HEK293 (cell line): ENCODE results near the gene LRP1B.

ENCODE experiments used
- CTCF ChIA-PET: fragments of 350-600 bp; formaldehyde crosslinking; extraction: SDS; loops from one replicate; lab custom pipeline; 2021; ENCODE audit warnings: antibody characterized with exemption; lab: Yijun Ruan, JAX
- POLR2A ChIA-PET: fragments of 300-600 bp; formaldehyde crosslinking; extraction: SDS; loops from one replicate; lab custom pipeline; 2020; ENCODE audit warnings: antibody characterized with exemption, inconsistent platforms; lab: Yijun Ruan, JAX
- H3K27ac ChIP-seq: fragments of 200-500 bp; sonication (Bioruptor generic); 2 replicates; pipeline ENCODE4 v1.5.1; 2014; ENCODE audit warnings: low read depth, low read length, control low read depth, inconsistent platforms; ENCODE audit errors: extremely low read depth
- H3K36me3 ChIP-seq, 2 experiments: fragments of 200-500 bp in 1 of 2; sonication (Bioruptor generic) in 1 of 2; 1 replicate in 1 of 2; 2 replicates in 1 of 2; pipeline ENCODE4 v1.5.1; 2014 to 2017; ENCODE audit warnings: inconsistent platforms in 2 of 2, low read length in 2 of 2; ENCODE audit not compliant: control insufficient read depth in 2 of 2, insufficient read depth in 1 of 2
- H3K4me1 ChIP-seq: fragments of 200-500 bp; sonication (Bioruptor generic); 2 replicates; pipeline ENCODE4 v1.5.1; 2014; ENCODE audit warnings: mild to moderate bottlenecking, low read length, inconsistent platforms; ENCODE audit not compliant: control insufficient read depth, insufficient read depth
- H3K4me3 ChIP-seq: 2 replicates; pipeline ENCODE4 v1.5.1; 2011; ENCODE audit warnings: low read depth, mild to moderate bottlenecking, control low read depth, low read length, moderate library complexity
- H3K9me3 ChIP-seq: fragments of 200-500 bp; sonication (Bioruptor generic); 2 replicates; pipeline ENCODE4 v1.5.1; 2014; ENCODE audit warnings: low read depth, low read length, inconsistent platforms; ENCODE audit not compliant: control insufficient read depth, insufficient read depth
- BCL11B ChIP-seq: fragments of 450-650 bp; formaldehyde crosslinking; IDR thresholded peaks from 2 replicates; pipeline ENCODE4 v1.5.1; 2016; ENCODE audit warnings: low read depth, missing biosample characterization, missing genetic modification characterization
- GLIS2 ChIP-seq: fragments of 450-650 bp; formaldehyde crosslinking; IDR thresholded peaks from 2 replicates; pipeline ENCODE4 v1.5.1; 2016; ENCODE audit warnings: missing biosample characterization, missing genetic modification characterization
- KLF8 ChIP-seq: fragments of 450-650 bp; formaldehyde crosslinking; IDR thresholded peaks from 2 replicates; pipeline ENCODE4 v1.5.1; 2016; ENCODE audit warnings: missing biosample characterization, missing genetic modification characterization
- MEIS1 ChIP-seq: sonication (generic); formaldehyde crosslinking; IDR thresholded peaks from 2 replicates; pipeline ENCODE4 v1.8.1; 2022; ENCODE audit warnings: missing genetic modification reagents, mild to moderate bottlenecking, borderline replicate concordance
- PRDM1 ChIP-seq: fragments of 450-650 bp; formaldehyde crosslinking; IDR thresholded peaks from 2 replicates; pipeline ENCODE4; 2016; ENCODE audit warnings: missing biosample characterization, missing genetic modification characterization
- SALL2 ChIP-seq: fragments of 450-650 bp; formaldehyde crosslinking; IDR thresholded peaks from 2 replicates; pipeline ENCODE4 v1.5.0; 2017; ENCODE audit warnings: missing biosample characterization, mild to moderate bottlenecking, missing genetic modification characterization, borderline replicate concordance
- YY1 ChIP-seq: fragments of 450-650 bp; formaldehyde crosslinking; IDR thresholded peaks from 2 replicates; pipeline ENCODE4 v1.5.1; 2018; ENCODE audit warnings: missing biosample characterization, missing genetic modification characterization
- ZBTB1 ChIP-seq: fragments of 450-650 bp; formaldehyde crosslinking; IDR thresholded peaks from 2 replicates; pipeline ENCODE4 v1.5.1; 2016; ENCODE audit warnings: missing biosample characterization, missing genetic modification characterization
- ZNF112 ChIP-seq: fragments of 450-650 bp; formaldehyde crosslinking; IDR thresholded peaks from 2 replicates; pipeline ENCODE4 v1.5.0; 2017; ENCODE audit warnings: missing biosample characterization, missing genetic modification characterization
- ZNF184 ChIP-seq: fragments of 450-650 bp; IDR thresholded peaks from 2 replicates; pipeline ENCODE4 v1.5.1; 2018; ENCODE audit warnings: missing biosample characterization, mild to moderate bottlenecking, missing genetic modification characterization
- ZNF292 ChIP-seq: fragments of 450-650 bp; formaldehyde crosslinking; IDR thresholded peaks from 2 replicates; pipeline ENCODE4 v1.5.1; 2016; ENCODE audit warnings: low read depth, missing biosample characterization, missing genetic modification characterization, borderline replicate concordance
- ZNF302 ChIP-seq: fragments of 450-650 bp; formaldehyde crosslinking; IDR thresholded peaks from 2 replicates; pipeline ENCODE4 v1.5.1; 2016; ENCODE audit warnings: missing biosample characterization, missing genetic modification characterization, low read depth
- ZNF473 ChIP-seq: fragments of 450-650 bp; formaldehyde crosslinking; IDR thresholded peaks from 2 replicates; pipeline ENCODE4 v1.5.1; 2017; ENCODE audit warnings: missing biosample characterization, missing genetic modification characterization
- ZNF510 ChIP-seq: fragments of 450-650 bp; formaldehyde crosslinking; IDR thresholded peaks from 2 replicates; pipeline ENCODE4 v1.5.1; 2018; ENCODE audit warnings: mild to moderate bottlenecking, missing genetic modification characterization, missing biosample characterization; ENCODE audit not compliant: insufficient replicate concordance
- ZNF513 ChIP-seq: fragments of 450-650 bp; IDR thresholded peaks from 2 replicates; pipeline ENCODE4 v1.5.1; 2018; ENCODE audit warnings: missing biosample characterization, missing genetic modification characterization
- ZNF558 ChIP-seq: fragments of 450-650 bp; formaldehyde crosslinking; IDR thresholded peaks from 2 replicates; pipeline ENCODE4 v1.5.1; 2016; ENCODE audit warnings: missing biosample characterization, missing genetic modification characterization
- ZNF580 ChIP-seq: fragments of 450-650 bp; formaldehyde crosslinking; IDR thresholded peaks from 2 replicates; pipeline ENCODE4 v1.5.1; 2016; ENCODE audit warnings: missing biosample characterization, missing genetic modification characterization
- ZNF621 ChIP-seq: fragments of 450-650 bp; formaldehyde crosslinking; IDR thresholded peaks from 2 replicates; pipeline ENCODE4 v1.5.1; 2017; ENCODE audit warnings: missing biosample characterization, missing genetic modification characterization
- ZNF677 ChIP-seq: fragments of 450-650 bp; IDR thresholded peaks from 2 replicates; pipeline ENCODE4 v1.5.0; 2018; ENCODE audit warnings: missing biosample characterization, mild to moderate bottlenecking, missing genetic modification characterization, moderate library complexity
- ZNF76 ChIP-seq: fragments of 450-650 bp; formaldehyde crosslinking; IDR thresholded peaks from 2 replicates; pipeline ENCODE4; 2016; ENCODE audit warnings: low read depth, missing biosample characterization, missing genetic modification characterization, borderline replicate concordance
- TF ChIP-seq, protein P1 (sequence below): fragments of 450-650 bp; formaldehyde crosslinking; IDR thresholded peaks from 2 replicates; pipeline ENCODE4 v1.5.0; 2017; ENCODE audit warnings: missing biosample characterization, missing genetic modification characterization, borderline replicate concordance
- TF ChIP-seq, protein P2 (sequence below): fragments of 450-650 bp; formaldehyde crosslinking; IDR thresholded peaks from 2 replicates; pipeline ENCODE4 v1.5.1; 2016; ENCODE audit warnings: missing biosample characterization, missing genetic modification characterization
- TF ChIP-seq, protein P3 (sequence below): fragments of 450-650 bp; IDR thresholded peaks from 2 replicates; pipeline ENCODE4 v1.5.1; 2018; ENCODE audit warnings: missing biosample characterization, mild to moderate bottlenecking, missing genetic modification characterization
- TF ChIP-seq, protein P4 (sequence below): fragments of 450-650 bp; formaldehyde crosslinking; IDR thresholded peaks from 2 replicates; pipeline ENCODE4 v1.5.1; 2017; ENCODE audit warnings: missing biosample characterization, missing genetic modification characterization
- TF ChIP-seq, protein P5 (sequence below): fragments of 450-650 bp; formaldehyde crosslinking; IDR thresholded peaks from 2 replicates; pipeline ENCODE4 v1.5.1; 2017; ENCODE audit warnings: missing biosample characterization, missing genetic modification characterization

The LRP1B gene

DNA sequence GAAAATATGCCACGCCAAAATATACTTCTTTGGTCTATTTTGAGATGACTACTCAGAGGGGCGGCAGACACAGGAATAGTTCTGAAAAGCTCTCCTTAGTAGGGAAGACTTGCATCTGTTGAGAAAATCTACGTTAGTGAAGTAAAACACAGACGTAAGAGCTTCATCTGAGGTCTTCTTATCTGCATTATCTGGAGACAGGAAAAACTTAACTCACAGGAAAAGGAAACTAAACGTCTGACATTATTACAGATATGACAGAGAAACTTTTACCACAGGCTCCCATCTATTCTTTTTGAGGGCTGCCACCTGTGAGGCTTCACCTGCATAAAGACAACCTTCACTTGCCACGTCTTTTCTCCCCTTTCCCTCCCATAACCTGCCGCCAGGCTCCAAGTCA is 1295.7 kb downstream of the LRP1B start (continued):
- TF ChIP-seq, protein P1, sequence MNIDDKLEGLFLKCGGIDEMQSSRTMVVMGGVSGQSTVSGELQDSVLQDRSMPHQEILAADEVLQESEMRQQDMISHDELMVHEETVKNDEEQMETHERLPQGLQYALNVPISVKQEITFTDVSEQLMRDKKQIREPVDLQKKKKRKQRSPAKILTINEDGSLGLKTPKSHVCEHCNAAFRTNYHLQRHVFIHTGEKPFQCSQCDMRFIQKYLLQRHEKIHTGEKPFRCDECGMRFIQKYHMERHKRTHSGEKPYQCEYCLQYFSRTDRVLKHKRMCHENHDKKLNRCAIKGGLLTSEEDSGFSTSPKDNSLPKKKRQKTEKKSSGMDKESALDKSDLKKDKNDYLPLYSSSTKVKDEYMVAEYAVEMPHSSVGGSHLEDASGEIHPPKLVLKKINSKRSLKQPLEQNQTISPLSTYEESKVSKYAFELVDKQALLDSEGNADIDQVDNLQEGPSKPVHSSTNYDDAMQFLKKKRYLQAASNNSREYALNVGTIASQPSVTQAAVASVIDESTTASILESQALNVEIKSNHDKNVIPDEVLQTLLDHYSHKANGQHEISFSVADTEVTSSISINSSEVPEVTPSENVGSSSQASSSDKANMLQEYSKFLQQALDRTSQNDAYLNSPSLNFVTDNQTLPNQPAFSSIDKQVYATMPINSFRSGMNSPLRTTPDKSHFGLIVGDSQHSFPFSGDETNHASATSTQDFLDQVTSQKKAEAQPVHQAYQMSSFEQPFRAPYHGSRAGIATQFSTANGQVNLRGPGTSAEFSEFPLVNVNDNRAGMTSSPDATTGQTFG (tag by site-specific recombination) = no peak
- TF ChIP-seq, protein P2, sequence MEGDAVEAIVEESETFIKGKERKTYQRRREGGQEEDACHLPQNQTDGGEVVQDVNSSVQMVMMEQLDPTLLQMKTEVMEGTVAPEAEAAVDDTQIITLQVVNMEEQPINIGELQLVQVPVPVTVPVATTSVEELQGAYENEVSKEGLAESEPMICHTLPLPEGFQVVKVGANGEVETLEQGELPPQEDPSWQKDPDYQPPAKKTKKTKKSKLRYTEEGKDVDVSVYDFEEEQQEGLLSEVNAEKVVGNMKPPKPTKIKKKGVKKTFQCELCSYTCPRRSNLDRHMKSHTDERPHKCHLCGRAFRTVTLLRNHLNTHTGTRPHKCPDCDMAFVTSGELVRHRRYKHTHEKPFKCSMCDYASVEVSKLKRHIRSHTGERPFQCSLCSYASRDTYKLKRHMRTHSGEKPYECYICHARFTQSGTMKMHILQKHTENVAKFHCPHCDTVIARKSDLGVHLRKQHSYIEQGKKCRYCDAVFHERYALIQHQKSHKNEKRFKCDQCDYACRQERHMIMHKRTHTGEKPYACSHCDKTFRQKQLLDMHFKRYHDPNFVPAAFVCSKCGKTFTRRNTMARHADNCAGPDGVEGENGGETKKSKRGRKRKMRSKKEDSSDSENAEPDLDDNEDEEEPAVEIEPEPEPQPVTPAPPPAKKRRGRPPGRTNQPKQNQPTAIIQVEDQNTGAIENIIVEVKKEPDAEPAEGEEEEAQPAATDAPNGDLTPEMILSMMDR (tag by site-specific recombination) = no peak
- TF ChIP-seq ZNF677 (tag by site-specific recombination) = no peak
- no peak for TF ChIP-seq MEIS1 (CRISPR knock-in tag)

- no peak overlapping the region for H3K27ac ChIP-seq
- ChIA-PET CTCF (interaction anchor here (0.7 to 0.8 kb wide), 2 partner anchors 206 to 725 kb away, joined by 3 read pairs; no protein-coding TSS in a partner anchor), POLR2A (no interaction called here)
- H3K9me3 ChIP-seq = no peaks in the 10 kb centered on the region
- 0 out of 2 replicates have a peak, but pooled peaks cover 4% of the 10 kb centered on the region for H3K4me1 ChIP-seq
- H3K4me3 ChIP-seq = no peak overlapping the region
- no peaks in the 10 kb centered on the region for H3K36me3 ChIP-seq
- no peak for TF ChIP-seq ZNF184 (tag by site-specific recombination)
- peak; percentile 75 for TF ChIP-seq ZNF580 (tag by site-specific recombination)
- TF ChIP-seq YY1 (tag by site-specific recombination) = no peak
- TF ChIP-seq ZNF473 (tag by site-specific recombination) = no peak
- no peak for TF ChIP-seq ZNF513
- no peak for TF ChIP-seq ZNF510
- TF ChIP-seq PRDM1 = no peak
- TF ChIP-seq, protein P3, sequence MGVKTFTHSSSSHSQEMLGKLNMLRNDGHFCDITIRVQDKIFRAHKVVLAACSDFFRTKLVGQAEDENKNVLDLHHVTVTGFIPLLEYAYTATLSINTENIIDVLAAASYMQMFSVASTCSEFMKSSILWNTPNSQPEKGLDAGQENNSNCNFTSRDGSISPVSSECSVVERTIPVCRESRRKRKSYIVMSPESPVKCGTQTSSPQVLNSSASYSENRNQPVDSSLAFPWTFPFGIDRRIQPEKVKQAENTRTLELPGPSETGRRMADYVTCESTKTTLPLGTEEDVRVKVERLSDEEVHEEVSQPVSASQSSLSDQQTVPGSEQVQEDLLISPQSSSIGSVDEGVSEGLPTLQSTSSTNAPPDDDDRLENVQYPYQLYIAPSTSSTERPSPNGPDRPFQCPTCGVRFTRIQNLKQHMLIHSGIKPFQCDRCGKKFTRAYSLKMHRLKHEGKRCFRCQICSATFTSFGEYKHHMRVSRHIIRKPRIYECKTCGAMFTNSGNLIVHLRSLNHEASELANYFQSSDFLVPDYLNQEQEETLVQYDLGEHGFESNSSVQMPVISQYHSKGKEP (tag by site-specific recombination) = no peak
- TF ChIP-seq ZNF292 (tag by site-specific recombination) = no peak
- 0 out of 2 replicates have a peak, but pooled peaks have one; percentile 35 for TF ChIP-seq BCL11B (tag by site-specific recombination)
- TF ChIP-seq, protein P4, sequence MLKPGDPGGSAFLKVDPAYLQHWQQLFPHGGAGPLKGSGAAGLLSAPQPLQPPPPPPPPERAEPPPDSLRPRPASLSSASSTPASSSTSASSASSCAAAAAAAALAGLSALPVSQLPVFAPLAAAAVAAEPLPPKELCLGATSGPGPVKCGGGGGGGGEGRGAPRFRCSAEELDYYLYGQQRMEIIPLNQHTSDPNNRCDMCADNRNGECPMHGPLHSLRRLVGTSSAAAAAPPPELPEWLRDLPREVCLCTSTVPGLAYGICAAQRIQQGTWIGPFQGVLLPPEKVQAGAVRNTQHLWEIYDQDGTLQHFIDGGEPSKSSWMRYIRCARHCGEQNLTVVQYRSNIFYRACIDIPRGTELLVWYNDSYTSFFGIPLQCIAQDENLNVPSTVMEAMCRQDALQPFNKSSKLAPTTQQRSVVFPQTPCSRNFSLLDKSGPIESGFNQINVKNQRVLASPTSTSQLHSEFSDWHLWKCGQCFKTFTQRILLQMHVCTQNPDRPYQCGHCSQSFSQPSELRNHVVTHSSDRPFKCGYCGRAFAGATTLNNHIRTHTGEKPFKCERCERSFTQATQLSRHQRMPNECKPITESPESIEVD (tag by site-specific recombination) = peak; percentile 72
- TF ChIP-seq GLIS2 (tag by site-specific recombination) = no peak
- TF ChIP-seq KLF8 (tag by site-specific recombination) = 0 out of 2 replicates have a peak, but pooled peaks have one; percentile 51
- no peak for TF ChIP-seq SALL2
- no peak for TF ChIP-seq ZNF621 (tag by site-specific recombination)
- TF ChIP-seq, protein P5, sequence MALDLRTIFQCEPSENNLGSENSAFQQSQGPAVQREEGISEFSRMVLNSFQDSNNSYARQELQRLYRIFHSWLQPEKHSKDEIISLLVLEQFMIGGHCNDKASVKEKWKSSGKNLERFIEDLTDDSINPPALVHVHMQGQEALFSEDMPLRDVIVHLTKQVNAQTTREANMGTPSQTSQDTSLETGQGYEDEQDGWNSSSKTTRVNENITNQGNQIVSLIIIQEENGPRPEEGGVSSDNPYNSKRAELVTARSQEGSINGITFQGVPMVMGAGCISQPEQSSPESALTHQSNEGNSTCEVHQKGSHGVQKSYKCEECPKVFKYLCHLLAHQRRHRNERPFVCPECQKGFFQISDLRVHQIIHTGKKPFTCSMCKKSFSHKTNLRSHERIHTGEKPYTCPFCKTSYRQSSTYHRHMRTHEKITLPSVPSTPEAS (tag by site-specific recombination) = no peak
- TF ChIP-seq ZNF112 (tag by site-specific recombination) = no peak
- no peak for TF ChIP-seq ZNF302
- no peak for TF ChIP-seq ZNF558 (tag by site-specific recombination)
- no peak for TF ChIP-seq ZBTB1 (tag by site-specific recombination)
- no peak for TF ChIP-seq ZNF76 (tag by site-specific recombination)
Observed at GRCh38 chr2:140814141-140814540, 1316.7 kb downstream of the LRP1B start.
